Stimulated activated CD4-positive, alpha-beta T cell treated with anti-CD3 and anti-CD28 coated beads, Interleukin-4, amount 100 ng/mL, for 4 hours (primary cell): ENCODE data around the gene PRDM11.

Experiments
- DNase-seq, 2 experiments: peaks; one replicate each; pipeline ENCODE4 v3.0.0-alpha.2; 2020

The PRDM11 gene

GRCh38 chr11:45142241-45143055 is 4.0 kb upstream of the PRDM11 start:
- DNase-seq: no peak

DNA sequence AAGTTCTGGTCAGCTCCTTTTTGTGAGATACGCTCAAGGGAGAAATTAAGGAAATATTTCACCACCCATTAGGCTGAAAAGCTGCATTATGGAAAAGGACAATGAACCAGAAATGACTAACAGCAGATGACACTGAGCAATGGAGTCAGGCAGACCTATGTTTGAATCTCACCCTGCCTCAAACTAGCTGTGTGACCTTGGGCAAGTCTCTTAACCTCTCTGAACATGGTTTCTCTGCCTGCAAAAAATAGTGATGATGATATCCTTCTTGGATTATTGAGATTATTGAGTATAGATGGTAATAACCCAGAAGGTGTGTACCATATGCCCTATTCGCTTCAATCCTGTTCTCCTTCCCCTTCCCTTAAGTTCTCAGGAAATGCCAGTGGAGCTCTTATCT is 2.9 kb upstream of the PRDM11 start:
- DNase-seq: no peak

DNA sequence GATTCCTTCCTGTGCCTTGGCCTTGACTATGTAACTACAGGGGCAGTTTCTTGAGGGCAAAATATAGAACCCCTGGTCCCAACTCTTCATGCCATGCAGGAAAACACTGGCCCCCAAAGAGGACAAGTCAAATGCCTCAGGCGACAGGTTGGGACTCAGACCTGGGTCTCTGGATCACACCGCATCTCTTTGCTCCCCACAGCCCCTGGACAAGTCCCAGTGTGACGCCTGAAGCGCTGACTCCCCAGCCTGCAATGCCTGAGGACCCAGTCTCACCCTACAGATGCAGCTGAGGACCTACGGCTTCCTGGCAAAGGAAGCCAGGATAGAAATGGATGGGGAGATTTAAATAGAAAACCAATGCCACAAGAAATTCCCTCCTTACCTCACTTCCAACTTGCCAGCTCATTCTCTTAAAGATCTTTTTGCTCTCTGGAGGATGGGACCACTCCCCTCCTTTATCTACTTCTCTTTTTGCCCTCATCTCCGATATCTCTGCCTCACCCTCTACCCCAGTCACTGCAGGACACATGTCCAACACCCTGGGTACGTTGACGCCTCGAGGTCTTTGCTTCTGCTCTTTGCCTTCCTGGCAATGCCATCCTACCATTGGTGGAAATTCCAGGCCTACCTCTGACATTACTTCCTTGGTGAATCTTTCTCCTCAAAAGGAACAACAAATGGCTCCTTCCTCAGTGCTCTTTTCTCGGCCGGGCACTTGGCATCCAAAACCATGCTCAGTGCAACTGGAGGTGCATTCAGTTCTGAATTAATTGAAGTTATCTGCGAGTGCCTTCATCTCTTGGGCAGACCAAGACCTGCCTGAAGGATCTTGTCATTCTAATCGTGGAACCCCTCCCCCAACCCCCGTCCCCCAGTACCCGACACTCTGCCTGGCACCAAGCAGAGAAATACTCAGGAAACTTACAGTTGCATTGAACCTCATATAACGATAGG is 2.0 kb upstream of the PRDM11 start:
- DNase-seq: no peak

GRCh38 chr11:45145083-45145378 is 1.4 kb upstream of the PRDM11 start:
- no peak for DNase-seq

- no peak for DNase-seq
These were observed 914 bp upstream of the PRDM11 start for GRCh38 chr11:45145379-45146071.

DNA sequence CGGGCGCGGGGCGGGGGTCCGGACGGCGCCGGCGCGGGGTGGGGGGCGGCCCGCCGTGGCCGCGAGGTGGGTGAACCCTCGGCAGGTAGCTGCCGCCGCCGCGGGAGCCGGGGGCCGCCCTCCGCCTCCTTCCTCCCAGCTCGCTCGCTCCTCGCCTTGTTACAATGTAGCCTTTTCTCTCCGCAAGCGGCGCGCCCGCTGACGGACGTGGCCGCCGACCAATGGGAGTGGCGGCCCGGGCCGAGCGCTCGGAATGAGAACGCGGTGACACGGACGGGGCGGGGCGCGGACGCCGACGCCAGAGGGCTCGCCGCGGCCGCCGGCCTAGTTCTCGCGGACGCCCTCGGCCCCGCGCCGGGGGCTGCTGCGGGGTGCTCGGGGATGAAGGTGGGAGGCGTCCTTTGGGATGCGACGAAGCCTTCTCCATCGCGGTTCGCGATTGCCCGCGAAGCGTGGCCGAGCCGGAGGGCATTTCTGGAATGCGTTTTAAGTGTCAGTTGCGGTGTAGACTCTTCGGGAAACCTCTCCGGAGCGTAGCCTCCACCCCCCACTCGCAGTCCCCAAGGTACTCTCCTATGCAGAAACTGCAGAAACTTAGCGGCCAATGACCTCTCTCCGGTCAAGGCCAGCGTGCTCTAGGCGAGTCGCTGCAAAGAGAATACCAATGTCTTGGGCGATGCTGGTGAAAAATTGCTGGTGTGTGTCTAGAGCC is 734 bp downstream of the PRDM11 start:
- DNase-seq: peak; percentile 91 to 92

GRCh38 chr11:45147891-45148675 is 1.6 kb downstream of the PRDM11 start:
- DNase-seq: no peak

GRCh38 chr11:45149483-45150056 is 3.1 kb downstream of the PRDM11 start:
- no peak for DNase-seq

DNA sequence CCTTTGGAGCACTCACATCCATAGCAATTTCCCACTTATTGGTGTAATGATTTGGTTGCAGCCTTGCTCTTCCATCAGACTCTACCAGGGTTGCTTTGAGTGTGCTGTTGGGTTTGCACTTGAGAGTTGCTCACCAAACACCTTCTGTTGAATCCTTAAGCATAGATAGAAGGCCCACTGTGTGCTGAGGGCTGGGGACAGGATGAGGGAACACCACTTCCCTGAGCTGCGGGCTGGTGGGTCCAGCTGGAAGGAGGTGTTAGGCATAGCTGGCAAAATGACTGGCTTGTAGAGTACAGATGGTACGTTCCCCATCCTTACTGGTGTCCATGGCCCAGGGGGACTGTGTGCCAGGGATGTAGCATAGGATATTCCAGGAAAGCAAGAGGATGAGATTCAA is 3.9 kb downstream of the PRDM11 start:
- no peak for DNase-seq

- DNase-seq: no peak
These were observed 4.5 kb downstream of the PRDM11 start for GRCh38 chr11:45150943-45151342.

- DNase-seq: no peak
These were observed 5.0 kb downstream of the PRDM11 start for GRCh38 chr11:45151362-45151982.

GRCh38 chr11:45152740-45153595 is 6.5 kb downstream of the PRDM11 start:
- DNase-seq: no peak

- DNase-seq: no peak
These were observed 7.8 kb downstream of the PRDM11 start for GRCh38 chr11:45154276-45154675.

DNA sequence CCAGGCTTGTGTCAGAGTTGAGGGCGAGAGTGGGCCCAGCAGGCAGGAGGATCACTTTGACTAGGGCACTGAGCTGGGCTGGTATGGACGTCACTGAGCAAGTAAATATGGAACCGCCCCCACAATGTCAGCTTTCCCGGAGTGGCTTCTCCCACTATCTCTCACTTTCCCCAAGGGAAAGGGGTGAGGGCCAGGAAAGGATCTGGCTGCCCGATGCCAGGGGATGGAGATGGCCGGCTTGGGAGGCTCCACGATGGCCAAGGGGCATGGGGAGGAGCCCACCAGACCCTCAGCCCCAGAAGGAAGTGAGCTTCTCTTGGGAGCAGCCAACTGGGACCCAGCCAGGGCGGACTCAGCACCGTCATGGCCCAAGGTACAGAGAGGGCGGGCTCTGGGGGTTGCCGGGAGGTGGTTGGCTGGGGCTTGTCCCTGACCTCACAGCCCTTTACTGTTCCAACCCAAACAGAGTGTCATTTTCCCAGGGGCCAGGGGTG is 8.7 kb downstream of the PRDM11 start:
- no peak for DNase-seq

DNA sequence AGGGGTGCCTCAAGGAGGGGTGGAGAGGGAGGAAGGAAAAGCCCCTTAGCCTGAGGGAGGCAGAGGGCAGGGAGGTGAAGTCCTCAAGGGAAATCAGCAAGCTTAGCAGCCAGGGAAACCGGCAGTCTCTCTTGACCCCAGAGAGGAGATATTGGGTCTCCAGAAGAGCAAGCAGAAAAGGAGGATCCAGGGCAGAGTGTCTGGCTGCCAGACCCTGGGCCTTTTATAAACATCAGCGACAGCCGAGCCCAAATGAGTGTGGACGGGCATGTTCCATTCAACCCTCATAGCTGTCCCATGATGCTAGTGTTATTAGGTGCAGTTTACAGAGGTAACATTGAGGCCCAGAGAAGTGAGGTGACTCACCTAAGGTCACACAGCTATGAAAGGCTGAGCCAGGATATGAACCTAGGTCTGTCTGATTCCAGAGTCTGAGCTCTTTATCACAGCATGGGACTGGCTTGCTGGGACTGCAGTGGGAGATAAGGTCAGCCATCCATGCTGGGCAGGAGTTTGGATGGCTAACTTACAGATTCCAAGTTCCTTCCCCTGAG is 9.3 kb downstream of the PRDM11 start:
- no peak for DNase-seq

DNA sequence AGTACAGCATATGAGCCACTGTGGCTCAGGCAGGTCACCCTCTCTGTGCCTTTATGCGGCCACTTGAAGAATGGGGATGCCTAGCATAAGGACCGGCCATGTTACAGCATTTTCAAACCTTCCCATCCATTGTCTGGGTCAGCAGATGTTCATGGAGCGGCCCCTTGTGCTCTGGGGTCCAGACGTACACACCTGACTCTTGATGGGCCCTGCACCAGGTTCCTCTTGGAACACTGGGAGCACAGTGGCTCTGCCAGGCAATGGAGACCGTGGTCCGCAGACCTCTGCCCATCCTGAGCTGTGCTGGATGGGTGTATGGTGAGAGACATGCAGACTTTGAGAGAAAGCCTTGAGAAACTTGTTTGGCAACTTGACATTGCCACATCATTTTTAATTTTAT is 9.8 kb downstream of the PRDM11 start:
- DNase-seq: no peak

DNA sequence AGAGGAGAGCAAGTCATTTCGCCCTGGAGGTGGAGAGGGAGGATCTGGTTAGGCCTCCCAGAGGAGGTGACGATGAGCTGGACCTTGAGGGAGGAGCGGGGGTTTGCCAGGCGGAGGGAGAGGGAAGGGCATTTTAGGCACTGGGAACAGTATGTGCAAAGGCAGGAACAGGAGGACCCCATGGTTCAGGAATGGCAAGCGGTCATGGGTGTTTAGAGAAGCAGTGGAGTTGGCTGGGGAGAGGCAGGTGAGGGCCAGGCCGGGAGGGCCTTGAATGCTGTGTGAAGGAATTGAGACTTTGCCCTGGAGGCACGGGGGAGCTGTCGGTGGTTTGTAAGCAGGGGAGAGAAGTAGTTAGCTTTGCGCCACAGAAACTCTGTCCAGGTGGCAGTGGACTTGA is 10.3 kb downstream of the PRDM11 start:
- no peak for DNase-seq

GRCh38 chr11:45157247-45158209 is 11.1 kb downstream of the PRDM11 start:
- DNase-seq: no peak
